ENCODE measurements around the gene SEMA5B. TPM values are rescaled to one million over a fixed set of nuclear protein-coding genes. Genes with fewer than 3 reads are reported as not detected.

SEMA5B gene
- total and polyA plus RNA-seq, 2 of the 4 experiments (the other 2 are of a cell fraction): not detected

DNA sequence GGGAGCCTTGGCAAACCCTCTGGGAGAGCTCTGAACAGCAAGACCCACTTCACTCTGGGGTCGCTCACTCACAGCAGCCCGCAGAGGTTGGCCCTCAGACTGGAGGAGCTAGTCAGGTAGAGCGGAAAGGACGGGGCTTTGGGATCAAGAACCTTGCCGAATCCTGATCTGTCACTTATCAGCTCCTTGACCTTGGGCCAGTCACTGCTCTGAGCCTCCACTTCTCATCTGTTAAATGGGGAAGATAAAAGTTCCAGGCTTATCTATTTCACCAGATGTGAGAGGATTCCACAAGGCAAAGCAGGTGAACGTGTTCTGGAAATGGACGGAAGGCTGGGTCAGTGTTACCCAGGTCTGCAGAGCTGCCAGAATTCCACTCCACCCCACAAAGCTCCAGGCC, 29.4 kb downstream of the SEMA5B start:
- POLR2A ChIA-PET (ENCODE audit: unreplicated experiment): no interaction called here
- WGBS, 2 experiments (ENCODE audit: extremely low coverage in 2 of 2, insufficient read length in 1 of 2): no CpG with 5 or more reads among the region's 7 CpGs
- CTCF ChIA-PET: no interaction called here

More for the DNA sequence above, 29.4 kb downstream of the SEMA5B start:
- H3K23ac ChIP-seq (ENCODE audit: low read depth, low read length): no peak overlapping the region
- H3K27ac ChIP-seq (ENCODE audit: insufficient read depth, low read length): no peak overlapping the region
- H4K5ac ChIP-seq (ENCODE audit: low read depth, low read length): no peak overlapping the region
- no peak overlapping the region for H2BK5ac ChIP-seq (ENCODE audit: low read depth, low read length, poor library complexity, severe bottlenecking)
- H4K91ac ChIP-seq (ENCODE audit: insufficient read depth, low read depth, low read length): no peak overlapping the region
- H3K18ac ChIP-seq (ENCODE audit: low read depth, low read length): no peak overlapping the region
- H2BK20ac ChIP-seq (ENCODE audit: low read depth, low read length): no peak overlapping the region
- H4K8ac ChIP-seq (ENCODE audit: low read depth in 2 of 2, low read length in 2 of 2): no peak overlapping the region
- H3K56ac ChIP-seq (ENCODE audit: extremely low read depth, insufficient read depth, low read length): no peak overlapping the region
- no peaks in the 10 kb centered on the region for H3K4me1 ChIP-seq (ENCODE audit: control insufficient read depth, insufficient read depth, low read length)
- TF ChIP-seq SMC3 (IDR thresholded peaks at IDR 0.05; ENCODE audit: low read depth, low read length) (no peak), CHD1 (IDR thresholded peaks at IDR 0.05; ENCODE audit: low read depth, low read length) (no peak), MXI1 (IDR thresholded peaks at IDR 0.05; ENCODE audit: borderline replicate concordance, low read depth, low read length) (no peak), BHLHE40 (IDR thresholded peaks at IDR 0.05; ENCODE audit: low read depth, low read length) (no peak)
- TF ChIP-seq, protein P1, sequence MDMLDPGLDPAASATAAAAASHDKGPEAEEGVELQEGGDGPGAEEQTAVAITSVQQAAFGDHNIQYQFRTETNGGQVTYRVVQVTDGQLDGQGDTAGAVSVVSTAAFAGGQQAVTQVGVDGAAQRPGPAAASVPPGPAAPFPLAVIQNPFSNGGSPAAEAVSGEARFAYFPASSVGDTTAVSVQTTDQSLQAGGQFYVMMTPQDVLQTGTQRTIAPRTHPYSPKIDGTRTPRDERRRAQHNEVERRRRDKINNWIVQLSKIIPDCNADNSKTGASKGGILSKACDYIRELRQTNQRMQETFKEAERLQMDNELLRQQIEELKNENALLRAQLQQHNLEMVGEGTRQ (IDR thresholded peaks at IDR 0.05; ENCODE audit: low read depth, low read length): no peak
- TF ChIP-seq, protein P2, sequence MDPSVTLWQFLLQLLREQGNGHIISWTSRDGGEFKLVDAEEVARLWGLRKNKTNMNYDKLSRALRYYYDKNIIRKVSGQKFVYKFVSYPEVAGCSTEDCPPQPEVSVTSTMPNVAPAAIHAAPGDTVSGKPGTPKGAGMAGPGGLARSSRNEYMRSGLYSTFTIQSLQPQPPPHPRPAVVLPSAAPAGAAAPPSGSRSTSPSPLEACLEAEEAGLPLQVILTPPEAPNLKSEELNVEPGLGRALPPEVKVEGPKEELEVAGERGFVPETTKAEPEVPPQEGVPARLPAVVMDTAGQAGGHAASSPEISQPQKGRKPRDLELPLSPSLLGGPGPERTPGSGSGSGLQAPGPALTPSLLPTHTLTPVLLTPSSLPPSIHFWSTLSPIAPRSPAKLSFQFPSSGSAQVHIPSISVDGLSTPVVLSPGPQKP (IDR thresholded peaks at IDR 0.05; ENCODE audit: borderline replicate concordance, low read depth, low read length): no peak
- dilution Hi-C loops (cut with HindIII; ENCODE audit: low sequenced_read_pairs, unreplicated experiment): no loop called here
- no peaks in the 10 kb centered on the region for H3K9me1 ChIP-seq (ENCODE audit: insufficient read depth, low read length)
- no peaks in the 10 kb centered on the region for H4K20me1 ChIP-seq (ENCODE audit: insufficient read depth, low read length)
- no peak overlapping the region for H3K9ac ChIP-seq (ENCODE audit: low read depth, low read length)
- H2AK9ac ChIP-seq (replicated peaks; ENCODE audit: low read depth, low read length, poor library complexity): no peak overlapping the region
- ATAC-seq (ENCODE audit: low read depth): no peak
- no peak overlapping the region for H3K4me3 ChIP-seq (ENCODE audit: insufficient read depth, low read depth, low read length)
- H2BK15ac ChIP-seq (ENCODE audit: low read depth, low read length): no peak overlapping the region
- H2AFZ ChIP-seq (replicated peaks; ENCODE audit: low read length, poor library complexity): no peak overlapping the region
- no peaks in the 10 kb centered on the region for H3K36me3 ChIP-seq (ENCODE audit: control insufficient read depth, insufficient read depth, low read length)
- no peak overlapping the region for H2AK5ac ChIP-seq (ENCODE audit: low read depth, low read length)
- H3K4me2 ChIP-seq (ENCODE audit: low read depth, low read length): no peak overlapping the region
- no peak overlapping the region for H3K4ac ChIP-seq (ENCODE audit: low read depth, low read length)
- H3K14ac ChIP-seq (replicated peaks; ENCODE audit: low read depth, low read length): no peak overlapping the region
- intact Hi-C loops (cut with micrococcal nuclease): no loop called here
- DNase-seq: no peak
- H3K9me3 ChIP-seq (ENCODE audit: control insufficient read depth, insufficient read depth, low read length): no peaks in the 10 kb centered on the region
- H3K79me1 ChIP-seq (ENCODE audit: low read depth in 1 of 2, low read length in 2 of 2): no peaks in the 10 kb centered on the region
- H2BK120ac ChIP-seq (ENCODE audit: low read depth, low read length): no peak overlapping the region
- no TSS peak for BruUV-seq (replicated peaks)
- in situ Hi-C loops (cut with MboI; ENCODE audit: low sequenced_read_pairs): no loop called here
- H3K27me3 ChIP-seq (ENCODE audit: control insufficient read depth, insufficient read depth, low read length): peaks cover 74% of the 10 kb centered on the region

Measured in IMR-90 (cell line).